OCI-LY1 (cell line): ENCODE results near the gene ATP11A.
"Not testable (repeated sequence)": the region's sequence is repeated elsewhere in the genome, so short reads cannot be mapped to it uniquely, and the experiment has no call there.

Experiments
- H2AFZ ChIP-seq: fragments of 200-600 bp; sonication (generic), shearing (Covaris generic); 2 replicates; pipeline ENCODE4 v1.6.0; 2014; ENCODE audit warnings: antibody characterized with exemption, mild to moderate bottlenecking, low read length
- H3F3A ChIP-seq: fragments of 200-600 bp; sonication (generic), shearing (Covaris generic); 2 replicates; pipeline ENCODE4 v1.6.0; 2014; ENCODE audit warnings: mild to moderate bottlenecking, antibody characterized with exemption, low read length, moderate library complexity; ENCODE audit not compliant: insufficient read depth
- H3K27ac ChIP-seq: fragments of 200-600 bp; sonication (generic); 2 replicates; pipeline ENCODE4 v1.5.1; 2014; ENCODE audit warnings: low read length, mixed run types, mild to moderate bottlenecking, low read depth; ENCODE audit not compliant: poor library complexity, severe bottlenecking
- H3K27me3 ChIP-seq: fragments of 200-600 bp; sonication (generic); 2 replicates; pipeline ENCODE4 v1.6.0; 2014; ENCODE audit warnings: antibody characterized with exemption, mild to moderate bottlenecking, low read length, moderate library complexity; ENCODE audit not compliant: insufficient read depth
- H3K36me3 ChIP-seq: fragments of 200-600 bp; sonication (generic); 2 replicates; pipeline ENCODE4 v1.6.1; 2014; ENCODE audit warnings: mild to moderate bottlenecking, antibody characterized with exemption, low read length, moderate library complexity, mixed read lengths; ENCODE audit not compliant: insufficient read depth
- H3K4me1 ChIP-seq: fragments of 200-600 bp; sonication (generic); 2 replicates; pipeline ENCODE4 v1.5.1; 2014; ENCODE audit warnings: mild to moderate bottlenecking, low read length, moderate library complexity; ENCODE audit not compliant: insufficient read depth, severe bottlenecking
- H3K4me2 ChIP-seq: fragments of 200-600 bp; sonication (generic), shearing (Covaris generic); 2 replicates; pipeline ENCODE4 v1.6.1; 2014; ENCODE audit warnings: low read length
- H3K4me3 ChIP-seq: fragments of 200-600 bp; sonication (generic); 2 replicates; pipeline ENCODE4 v1.5.1; 2014; ENCODE audit warnings: low read length, low read depth, mild to moderate bottlenecking, mixed read lengths; ENCODE audit not compliant: poor library complexity, severe bottlenecking
- H3K79me2 ChIP-seq: fragments of 200-600 bp; shearing (Covaris generic); 2 replicates; pipeline ENCODE4 v1.6.1; 2016; ENCODE audit warnings: mixed run types, low read length, mixed read lengths; ENCODE audit not compliant: insufficient read depth
- H3K9ac ChIP-seq: fragments of 200-600 bp; sonication (generic), shearing (Covaris generic); 2 replicates; pipeline ENCODE4 v1.6.1; 2014; ENCODE audit warnings: mild to moderate bottlenecking, low read length, mixed read lengths
- H3K9me2 ChIP-seq: fragments of 200-600 bp; sonication (generic), shearing (Covaris generic); 2 replicates; pipeline ENCODE4 v1.6.1; 2014; ENCODE audit warnings: low read depth, mild to moderate bottlenecking, low read length, mixed read lengths
- H3K9me3 ChIP-seq: fragments of 200-600 bp; shearing (Covaris generic); 2 replicates; pipeline ENCODE4 v1.6.1; 2014; ENCODE audit warnings: low read length, mixed read lengths
- H4K20me1 ChIP-seq: fragments of 200-600 bp; sonication (generic), shearing (Covaris generic); 2 replicates; pipeline ENCODE4 v1.6.0; 2016; ENCODE audit warnings: mild to moderate bottlenecking, low read length; ENCODE audit not compliant: insufficient read depth
- CTCF ChIP-seq: fragments of 200-600 bp; sonication (generic), shearing (Covaris generic); IDR thresholded peaks from 2 replicates; pipeline ENCODE4 v1.5.1; 2017; ENCODE audit warnings: mild to moderate bottlenecking, antibody characterized with exemption, low read length, moderate library complexity, mixed read lengths
- EZH2 ChIP-seq: fragments of 200-600 bp; sonication (generic), shearing (Covaris generic); IDR thresholded peaks from 2 replicates; pipeline ENCODE4 v1.8.0; 2017; ENCODE audit warnings: borderline replicate concordance, mixed run types, mild to moderate bottlenecking, antibody characterized with exemption, low read length, moderate library complexity, mixed read lengths

ATP11A gene

GRCh38 chr13:112672651-112673284 lies 17.1 kb upstream of the ATP11A start:
- TF ChIP-seq CTCF, result no peak
- H3K79me2 ChIP-seq, result no peaks in the 10 kb centered on the region
- H2AFZ ChIP-seq, result no peak overlapping the region
- H3K27me3 ChIP-seq, result peaks cover 14% of the 10 kb centered on the region
- no peak overlapping the region for H3K4me2 ChIP-seq
- no peaks in the 10 kb centered on the region for H3F3A ChIP-seq
- no peaks in the 10 kb centered on the region for H3K36me3 ChIP-seq
- no peaks in the 10 kb centered on the region for H4K20me1 ChIP-seq
- H3K4me1 ChIP-seq, result no peaks in the 10 kb centered on the region
- H3K9me2 ChIP-seq, result no peaks in the 10 kb centered on the region
- H3K9ac ChIP-seq, result no peak overlapping the region
- no peaks in the 10 kb centered on the region for H3K9me3 ChIP-seq
- no peak overlapping the region for H3K27ac ChIP-seq
- no peak overlapping the region for H3K4me3 ChIP-seq

DNA sequence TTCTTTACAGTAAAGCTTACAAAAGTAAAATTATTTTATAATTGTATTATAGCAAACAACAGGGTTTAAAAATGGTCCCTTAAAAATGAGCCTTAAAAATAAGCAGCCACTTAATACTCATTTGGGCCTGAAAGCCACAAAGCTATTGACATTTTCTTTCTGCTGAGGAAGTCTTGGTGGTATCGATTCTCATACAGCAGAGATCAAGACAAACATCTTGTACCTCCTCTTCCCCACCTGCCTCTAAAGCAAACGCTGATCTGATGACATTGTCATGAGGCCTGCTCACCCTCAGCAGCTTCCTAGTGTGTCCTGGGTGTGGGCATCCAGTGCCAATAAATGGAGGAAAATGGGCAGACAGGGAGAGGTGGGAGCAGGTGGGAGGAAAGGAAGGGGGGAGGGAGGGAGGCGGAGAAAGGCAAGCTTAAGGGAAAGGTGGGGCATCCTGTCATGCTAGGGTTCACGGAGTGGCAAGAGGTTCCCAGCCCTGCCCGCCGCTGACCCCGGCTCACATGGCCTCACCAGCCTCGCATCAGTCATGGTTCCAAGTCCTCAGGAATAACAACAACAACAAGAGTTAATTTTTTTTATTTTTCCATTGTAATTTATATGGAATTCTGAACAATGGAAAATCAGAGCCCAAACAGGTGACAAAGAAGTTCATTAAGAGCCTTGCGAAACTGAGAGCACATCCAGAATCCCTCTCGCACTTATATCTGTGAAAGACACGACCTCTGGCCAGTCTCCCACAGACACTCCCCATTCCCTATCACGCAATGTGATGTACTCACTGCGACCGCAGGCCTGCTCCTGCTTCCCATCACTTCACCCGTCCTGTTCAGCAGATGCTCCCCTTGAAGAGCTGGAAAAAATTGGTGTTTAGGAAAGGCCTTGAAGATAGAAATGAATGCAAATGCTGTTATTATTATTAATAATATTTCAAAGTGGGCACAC lies 15.1 kb upstream of the ATP11A start:
- Histone ChIP-seq H2AFZ (no peak overlapping the region), H3F3A (no peaks in the 10 kb centered on the region)

GRCh38 chr13:112675366-112675756 lies 14.5 kb upstream of the ATP11A start:
- H3F3A ChIP-seq, result no peaks in the 10 kb centered on the region
- H2AFZ ChIP-seq, result no peak overlapping the region
- H3K36me3 ChIP-seq, result no peaks in the 10 kb centered on the region; the same call in 1 of the 2 replicates
- no peaks in the 10 kb centered on the region for H3K9me3 ChIP-seq
- no peaks in the 10 kb centered on the region for H3K4me1 ChIP-seq
- no peaks in the 10 kb centered on the region for H3K9me2 ChIP-seq
- H3K79me2 ChIP-seq, result no peaks in the 10 kb centered on the region
- H3K27me3 ChIP-seq, result peaks cover 14% of the 10 kb centered on the region; the same call in 1 of the 2 replicates
- H3K4me3 ChIP-seq, result no peak overlapping the region
- no peak overlapping the region for H3K9ac ChIP-seq
- TF ChIP-seq EZH2 (no peak), CTCF (no peak)
- H3K27ac ChIP-seq, result no peak overlapping the region
- H3K4me2 ChIP-seq, result no peak overlapping the region
- no peaks in the 10 kb centered on the region for H4K20me1 ChIP-seq

More for the DNA sequence above, 15.1 kb upstream of the ATP11A start:
- H3K4me2 ChIP-seq, result no peak overlapping the region
- TF ChIP-seq EZH2, result no peak
- TF ChIP-seq CTCF, result no peak
- no peaks in the 10 kb centered on the region for H4K20me1 ChIP-seq
- H3K9ac ChIP-seq, result no peak overlapping the region
- no peaks in the 10 kb centered on the region for H3K79me2 ChIP-seq
- no peaks in the 10 kb centered on the region for H3K9me3 ChIP-seq
- H3K4me3 ChIP-seq, result no peak overlapping the region
- no peaks in the 10 kb centered on the region for H3K9me2 ChIP-seq
- peaks cover 19% of the 10 kb centered on the region for H3K27me3 ChIP-seq
- no peaks in the 10 kb centered on the region for H3K4me1 ChIP-seq
- H3K36me3 ChIP-seq, result no peaks in the 10 kb centered on the region; the same call in 1 of the 2 replicates
- H3K27ac ChIP-seq, result no peak overlapping the region

DNA sequence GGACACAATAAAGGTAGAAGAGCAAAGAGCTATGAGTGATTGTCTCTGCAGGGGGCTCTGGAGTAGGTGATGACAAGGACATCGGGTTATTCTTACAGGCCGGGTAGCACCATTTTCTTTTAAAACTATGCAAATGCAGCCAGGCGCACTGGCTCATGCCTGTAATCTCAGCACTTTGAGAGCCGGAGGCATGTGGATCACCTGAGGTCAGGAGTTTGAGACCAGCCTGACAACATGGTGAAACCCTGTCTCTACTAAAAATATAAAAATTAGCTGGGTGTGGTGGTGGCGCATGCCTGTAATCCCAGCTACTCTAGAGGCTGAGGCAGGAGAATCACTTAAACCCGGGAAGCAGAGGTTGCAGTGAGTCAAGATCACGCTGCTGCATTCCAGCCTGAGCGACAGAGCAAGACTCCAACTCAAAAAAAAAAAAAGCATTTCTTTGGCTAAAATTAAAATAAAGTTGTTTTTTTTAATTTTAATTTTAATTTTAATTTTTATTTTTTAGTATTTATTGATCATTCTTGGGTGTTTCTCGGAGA lies 12.3 kb upstream of the ATP11A start:
- not testable (repeated sequence) for H3F3A ChIP-seq, H3K9me3 ChIP-seq, H2AFZ ChIP-seq, H3K4me1 ChIP-seq, H3K36me3 ChIP-seq, H3K9ac ChIP-seq, H4K20me1 ChIP-seq, H3K79me2 ChIP-seq, H3K27ac ChIP-seq, H3K4me2 ChIP-seq, H3K9me2 ChIP-seq, H3K4me3 ChIP-seq
- H3K27me3 ChIP-seq, result peaks cover 14% of the 10 kb centered on the region; the same call in 1 of the 2 replicates
